ENCODE measurements around the gene CCDC158. TPM values are rescaled to one million over a fixed set of nuclear protein-coding genes. Genes with fewer than 3 reads are reported as not detected.

CCDC158 gene
- polyA plus RNA-seq, 3 donors: not detected

DNA sequence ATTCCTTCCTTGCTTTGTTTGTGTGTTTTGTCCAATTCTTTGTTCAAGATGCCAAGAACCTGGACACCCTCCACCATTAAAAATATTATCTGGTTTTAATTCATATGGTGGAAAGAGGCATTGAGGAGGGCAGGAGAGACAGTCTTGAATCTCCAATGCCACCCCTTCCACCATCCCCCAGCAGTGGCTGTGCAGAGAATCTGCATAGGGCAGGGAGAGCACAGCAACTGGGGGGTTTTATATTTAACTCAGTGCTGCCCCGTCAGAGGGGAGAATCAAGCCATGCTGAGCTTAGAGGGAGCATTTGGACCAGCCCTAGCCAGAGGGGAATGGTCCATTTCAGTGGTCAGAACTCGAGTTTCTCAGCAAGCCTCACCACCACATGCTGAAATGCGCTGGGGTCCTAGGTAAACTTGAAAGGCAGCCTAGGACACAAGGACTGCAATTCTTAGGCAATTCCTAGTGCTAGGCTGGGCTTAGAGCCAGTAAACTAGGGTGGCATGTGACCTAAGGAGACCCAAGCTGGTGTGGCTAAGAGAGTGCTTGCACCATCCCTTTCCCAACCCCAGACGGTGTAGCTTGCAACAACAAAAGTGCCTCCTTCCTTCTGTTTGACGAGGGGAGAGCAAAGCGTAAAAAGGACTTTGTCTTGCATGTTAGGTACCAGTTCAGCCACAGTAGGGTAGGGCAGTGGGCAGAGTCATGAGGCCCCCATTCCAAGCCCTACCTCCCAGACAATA lies 34.2 kb downstream of the CCDC158 start:
- intact Hi-C loops (cut with micrococcal nuclease): no loop called here
- Histone ChIP-seq H2AFZ (ENCODE audit: insufficient read depth, low read depth, low read length, poor library complexity, severe bottlenecking) (no peak overlapping the region), H3K4me3 (replicated peaks in 1 of 3; ENCODE audit: low read depth in 2 of 3, low read length in 3 of 3) (no peak overlapping the region), H4K20me1 (ENCODE audit: insufficient read depth, low read length) (no peaks in the 10 kb centered on the region), H3K36me3 (replicated peaks in 1 of 2; ENCODE audit: control insufficient read depth in 1 of 2, insufficient read depth in 2 of 2, low read length in 2 of 2) (no peaks in the 10 kb centered on the region), H3K9me3 (replicated peaks in 1 of 2; ENCODE audit: control insufficient read depth in 1 of 2, insufficient read depth in 1 of 2, low read length in 2 of 2) (peaks cover 0 to 5% of the 10 kb centered on the region in 2 donors), H3K4me2 (replicated peaks; ENCODE audit: extremely low read depth, low read length, poor library complexity, severe bottlenecking) (no peak overlapping the region), H3K9ac (ENCODE audit: insufficient read depth, low read length, poor library complexity, severe bottlenecking) (no peak overlapping the region), H3K4me1 (ENCODE audit: control insufficient read depth in 1 of 2, insufficient read depth in 2 of 2, low read length in 2 of 2) (peaks cover 13 to 15% of the 10 kb centered on the region in 2 donors), H3K79me2 (ENCODE audit: insufficient read depth, low read length) (no peaks in the 10 kb centered on the region), H3K27me3 (ENCODE audit: control insufficient read depth in 2 of 2, insufficient read depth in 2 of 2, low read length in 2 of 2) (no peaks in the 10 kb centered on the region), H3K27ac (ENCODE audit: low read depth in 1 of 2, low read length in 2 of 2) (no peak overlapping the region)
- Mint-ChIP-seq H3K36me3 (no peaks in the 10 kb centered on the region), H3K27ac (peak overlapping the region in 2 of 7 donors; percentile 7 to 26), H3K27me3 (ENCODE audit: low read depth in 3 of 3) (peaks cover 0 to 6% (median 2%) of the 10 kb centered on the region in 3 donors), H3K9me3 (peaks cover 9 to 17% (median 12%) of the 10 kb centered on the region in 7 donors), H3K4me1 (peaks cover 30% of the 10 kb centered on the region), H3K4me3 (no peak overlapping the region)
- TF ChIP-seq, protein P1, sequence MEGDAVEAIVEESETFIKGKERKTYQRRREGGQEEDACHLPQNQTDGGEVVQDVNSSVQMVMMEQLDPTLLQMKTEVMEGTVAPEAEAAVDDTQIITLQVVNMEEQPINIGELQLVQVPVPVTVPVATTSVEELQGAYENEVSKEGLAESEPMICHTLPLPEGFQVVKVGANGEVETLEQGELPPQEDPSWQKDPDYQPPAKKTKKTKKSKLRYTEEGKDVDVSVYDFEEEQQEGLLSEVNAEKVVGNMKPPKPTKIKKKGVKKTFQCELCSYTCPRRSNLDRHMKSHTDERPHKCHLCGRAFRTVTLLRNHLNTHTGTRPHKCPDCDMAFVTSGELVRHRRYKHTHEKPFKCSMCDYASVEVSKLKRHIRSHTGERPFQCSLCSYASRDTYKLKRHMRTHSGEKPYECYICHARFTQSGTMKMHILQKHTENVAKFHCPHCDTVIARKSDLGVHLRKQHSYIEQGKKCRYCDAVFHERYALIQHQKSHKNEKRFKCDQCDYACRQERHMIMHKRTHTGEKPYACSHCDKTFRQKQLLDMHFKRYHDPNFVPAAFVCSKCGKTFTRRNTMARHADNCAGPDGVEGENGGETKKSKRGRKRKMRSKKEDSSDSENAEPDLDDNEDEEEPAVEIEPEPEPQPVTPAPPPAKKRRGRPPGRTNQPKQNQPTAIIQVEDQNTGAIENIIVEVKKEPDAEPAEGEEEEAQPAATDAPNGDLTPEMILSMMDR (IDR thresholded peaks at IDR 0.05): no peak
- WGBS (ENCODE audit: insufficient coverage): 100% methylated on average over 1 of the region's 6 CpGs
- peak; percentile 11 to 62 (median 29) for DNase-seq

DNA sequence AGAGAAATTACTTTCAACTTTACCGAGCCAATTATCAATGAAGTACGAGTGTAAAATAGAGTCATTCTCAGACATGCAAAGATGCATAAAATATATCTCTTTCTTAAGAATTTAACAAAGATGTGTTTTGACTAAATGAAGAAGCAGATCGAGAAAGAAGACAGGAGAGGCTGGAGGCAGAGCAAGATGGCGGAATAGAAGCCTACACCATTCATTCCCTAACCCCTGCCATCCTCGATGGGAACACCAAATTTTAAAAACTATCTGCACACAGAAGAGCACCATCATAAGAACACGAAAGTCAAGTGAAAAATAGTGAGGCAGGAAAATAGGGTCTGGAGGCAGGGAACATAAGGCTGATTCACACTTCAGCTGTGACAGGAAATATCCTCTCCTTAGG lies 35.0 kb downstream of the CCDC158 start:
- H3K4me3 ChIP-seq (replicated peaks in 1 of 3; ENCODE audit: low read depth in 2 of 3, low read length in 3 of 3): no peak overlapping the region
- H3K27me3 Mint-ChIP-seq (ENCODE audit: low read depth in 3 of 3): peaks cover 0 to 5% (median 2%) of the 10 kb centered on the region in 3 donors
- TF ChIP-seq, protein P1 (IDR thresholded peaks at IDR 0.05): no peak

More for the DNA sequence above, 35.0 kb downstream of the CCDC158 start:
- peaks cover 2 to 5% of the 10 kb centered on the region in 2 donors for H3K9me3 ChIP-seq (replicated peaks in 1 of 2; ENCODE audit: control insufficient read depth in 1 of 2, insufficient read depth in 1 of 2, low read length in 2 of 2)
- no peak for DNase-seq
- Mint-ChIP-seq H3K4me1 (peaks cover 32% of the 10 kb centered on the region), H3K27ac (no peak overlapping the region), H3K4me3 (no peak overlapping the region), H3K36me3 (peaks cover 0 to 2% of the 10 kb centered on the region in 2 donors), H3K9me3 (peaks cover 7 to 17% (median 11%) of the 10 kb centered on the region in 7 donors)
- no peak overlapping the region for H3K4me2 ChIP-seq (replicated peaks; ENCODE audit: extremely low read depth, low read length, poor library complexity, severe bottlenecking)
- no peaks in the 10 kb centered on the region for H3K79me2 ChIP-seq (ENCODE audit: insufficient read depth, low read length)
- no peaks in the 10 kb centered on the region for H3K27me3 ChIP-seq (ENCODE audit: control insufficient read depth in 2 of 2, insufficient read depth in 2 of 2, low read length in 2 of 2)
- no CpG with 5 or more reads among the region's 6 CpGs for WGBS (ENCODE audit: insufficient coverage)
- H3K9ac ChIP-seq (ENCODE audit: insufficient read depth, low read length, poor library complexity, severe bottlenecking): no peak overlapping the region
- H2AFZ ChIP-seq (ENCODE audit: insufficient read depth, low read depth, low read length, poor library complexity, severe bottlenecking): no peak overlapping the region
- intact Hi-C loops (cut with micrococcal nuclease): no loop called here
- no peaks in the 10 kb centered on the region for H3K36me3 ChIP-seq (replicated peaks in 1 of 2; ENCODE audit: control insufficient read depth in 1 of 2, insufficient read depth in 2 of 2, low read length in 2 of 2)
- no peak overlapping the region for H3K27ac ChIP-seq (ENCODE audit: low read depth in 1 of 2, low read length in 2 of 2)
- no peaks in the 10 kb centered on the region for H4K20me1 ChIP-seq (ENCODE audit: insufficient read depth, low read length)
- H3K4me1 ChIP-seq (ENCODE audit: control insufficient read depth in 1 of 2, insufficient read depth in 2 of 2, low read length in 2 of 2): peaks cover 15 to 16% of the 10 kb centered on the region in 2 donors
